Neural progenitor cell (in vitro differentiated cells): ENCODE measurements around the gene IFNAR1. TPM values are rescaled to one million over a fixed set of nuclear protein-coding genes. Genes with fewer than 3 reads are reported as not detected.
A peak's percentile ranks its signal among the peaks of the same experiment; 100 is the strongest.
"Not testable (repeated sequence)": the region's sequence is repeated elsewhere in the genome, so short reads cannot be mapped to it uniquely, and the experiment has no call there.

ENCODE experiments used
- DNase-seq: peaks from one replicate; pipeline ENCODE4 v3.0.0-alpha.2; 2016; ENCODE audit warnings: low spot score
- H2AFZ ChIP-seq: fragments of 200-600 bp; sonication (generic); replicated peaks from 2 replicates; pipeline ENCODE4 v1.6.1; 2016; ENCODE audit warnings: antibody characterized with exemption
- H3F3A ChIP-seq: fragments of 200-600 bp; sonication (generic); 2 replicates; pipeline ENCODE4 v1.6.1; 2016; ENCODE audit warnings: antibody characterized with exemption, low read depth
- H3K27ac ChIP-seq: fragments of 200-600 bp; sonication (generic); 2 replicates; pipeline ENCODE4 v1.5.1; 2016; ENCODE audit warnings: mild to moderate bottlenecking
- H3K27me3 ChIP-seq: fragments of 200-600 bp; sonication (generic); 2 replicates; pipeline ENCODE4 v1.6.1; 2016; ENCODE audit warnings: mild to moderate bottlenecking, moderate library complexity
- H3K36me3 ChIP-seq: fragments of 200-600 bp; sonication (generic); 2 replicates; pipeline ENCODE4 v1.5.1; 2016
- H3K4me1 ChIP-seq: fragments of 200-600 bp; sonication (generic); 2 replicates; pipeline ENCODE4 v1.6.1; 2016; ENCODE audit warnings: mixed run types
- H3K4me2 ChIP-seq: fragments of 200-600 bp; sonication (generic); 2 replicates; pipeline ENCODE4 v1.6.1; 2016
- H3K4me3 ChIP-seq: fragments of 200-600 bp; sonication (generic); 2 replicates; pipeline ENCODE4 v1.5.1; 2016
- H3K79me2 ChIP-seq: fragments of 200-600 bp; sonication (generic); 2 replicates; pipeline ENCODE4 v1.6.1; 2016; ENCODE audit warnings: low read depth
- H3K9ac ChIP-seq: fragments of 200-600 bp; sonication (generic); 2 replicates; pipeline ENCODE4 v1.6.1; 2016
- H3K9me3 ChIP-seq: fragments of 200-600 bp; sonication (generic); 2 replicates; pipeline ENCODE4 v1.5.1; 2016; ENCODE audit warnings: low read depth
- H4K20me1 ChIP-seq: fragments of 200-600 bp; sonication (generic); 2 replicates; pipeline ENCODE4 v1.6.1; 2016; ENCODE audit warnings: low read depth
- H3K27ac Mint-ChIP-seq: 3 replicates; pipeline ENCODE4 v1.8.0; 2021; ENCODE audit warnings: mixed read lengths
- H3K27me3 Mint-ChIP-seq: 2 replicates; pipeline ENCODE4 v1.8.0; 2022; ENCODE audit warnings: low read depth, mild to moderate bottlenecking, inconsistent platforms, moderate library complexity, mixed read lengths; ENCODE audit not compliant: insufficient read depth
- H3K36me3 Mint-ChIP-seq: 3 replicates; pipeline ENCODE4 v1.8.0; 2021; ENCODE audit warnings: mixed read lengths
- H3K4me1 Mint-ChIP-seq: 3 replicates; pipeline ENCODE4 v1.8.0; 2021; ENCODE audit warnings: mixed read lengths
- H3K4me3 Mint-ChIP-seq: 3 replicates; pipeline ENCODE4 v1.8.0; 2021; ENCODE audit warnings: mild to moderate bottlenecking, moderate library complexity, mixed read lengths
- H3K9me3 Mint-ChIP-seq: 3 replicates; pipeline ENCODE4 v1.8.0; 2020; ENCODE audit warnings: mixed read lengths
- CTCF ChIP-seq: fragments of 200-600 bp; sonication (generic); IDR thresholded peaks from 2 replicates; pipeline ENCODE4 v1.5.1; 2017; ENCODE audit warnings: antibody characterized with exemption, mild to moderate bottlenecking
- EZH2 ChIP-seq: fragments of 200-600 bp; sonication (generic); IDR thresholded peaks from 2 replicates; pipeline ENCODE4 v1.6.1; 2017; ENCODE audit warnings: antibody characterized with exemption, mild to moderate bottlenecking, moderate library complexity
- EZH2phosphoT487 ChIP-seq: fragments of 200-600 bp; sonication (generic); IDR thresholded peaks from 2 replicates; pipeline ENCODE4 v1.6.1; 2017; ENCODE audit warnings: antibody characterized with exemption
- total RNA-seq: library from RNA; depleted of rRNA; stranded (reverse); fragments of >200 nt; gene quantifications from 2 replicates; pipeline ENCODE4 v1.2.3, GENCODE V29; 2015; ENCODE audit warnings: low replicate concordance

The IFNAR1 gene
- total RNA-seq, 1 donor from 2014 or later = 9.5 TPM

GRCh38 chr21:33360281-33360680, 35.5 kb downstream of the IFNAR1 start:
- no peak for DNase-seq
- H3K9ac ChIP-seq = no peak overlapping the region
- no peaks in the 10 kb centered on the region for H3K79me2 ChIP-seq
- H3F3A ChIP-seq = peaks cover 18% of the 10 kb centered on the region
- no peaks in the 10 kb centered on the region for H3K9me3 ChIP-seq
- Mint-ChIP-seq H3K27ac (no peak overlapping the region), H3K27me3 (peaks cover 2% of the 10 kb centered on the region), H3K4me1 (peaks cover 6% of the 10 kb centered on the region), H3K9me3 (no peaks in the 10 kb centered on the region), H3K36me3 (peaks cover 12% of the 10 kb centered on the region), H3K4me3 (no peak overlapping the region)
- peaks cover 2% of the 10 kb centered on the region for H3K36me3 ChIP-seq
- H3K27me3 ChIP-seq = no peaks in the 10 kb centered on the region
- no peaks in the 10 kb centered on the region for H4K20me1 ChIP-seq
- H3K4me3 ChIP-seq = no peak overlapping the region
- TF ChIP-seq EZH2 = no peak
- TF ChIP-seq CTCF = no peak
- no peak for TF ChIP-seq EZH2phosphoT487
- no peak overlapping the region for H2AFZ ChIP-seq
- H3K4me2 ChIP-seq = no peak overlapping the region
- no peaks in the 10 kb centered on the region for H3K4me1 ChIP-seq
- H3K27ac ChIP-seq = no peak overlapping the region

GRCh38 chr21:33360881-33361602, 36.3 kb downstream of the IFNAR1 start:
- H3K9me3 Mint-ChIP-seq = peaks cover 2% of the 10 kb centered on the region
- peak overlapping the region; percentile 61 for H3K4me3 Mint-ChIP-seq
- H3K4me1 ChIP-seq = no peaks in the 10 kb centered on the region
- H3K9ac ChIP-seq = no peak overlapping the region
- H3K9me3 ChIP-seq = no peaks in the 10 kb centered on the region
- peaks cover 8% of the 10 kb centered on the region for H3K36me3 Mint-ChIP-seq
- H3K36me3 ChIP-seq = no peaks in the 10 kb centered on the region
- peaks cover 2% of the 10 kb centered on the region for H3K27me3 Mint-ChIP-seq
- no peaks in the 10 kb centered on the region for H4K20me1 ChIP-seq
- H3K79me2 ChIP-seq = no peaks in the 10 kb centered on the region
- peaks cover 18% of the 10 kb centered on the region for H3F3A ChIP-seq
- peak; percentile 78 for DNase-seq
- peak overlapping the region; percentile 39 for H3K4me3 ChIP-seq
- H3K27me3 ChIP-seq = no peaks in the 10 kb centered on the region
- H2AFZ ChIP-seq = no peak overlapping the region
- TF ChIP-seq EZH2 (peak; percentile 39), EZH2phosphoT487 (no peak), CTCF (peak; percentile 91)
- H3K27ac Mint-ChIP-seq = no peak overlapping the region
- peaks cover 6% of the 10 kb centered on the region for H3K4me1 Mint-ChIP-seq
- H3K27ac ChIP-seq = no peak overlapping the region
- H3K4me2 ChIP-seq = peak overlapping the region; percentile 74

GRCh38 chr21:33362044-33362555, 37.3 kb downstream of the IFNAR1 start:
- Histone ChIP-seq H4K20me1 (no peaks in the 10 kb centered on the region), H3K9me3 (no peaks in the 10 kb centered on the region), H3K4me1 (no peaks in the 10 kb centered on the region), H3K79me2 (no peaks in the 10 kb centered on the region), H3K4me3 (peak overlapping the region; percentile 39), H3K9ac (no peak overlapping the region), H3K4me2 (peak overlapping the region; percentile 74), H3K27ac (no peak overlapping the region), H3K27me3 (no peaks in the 10 kb centered on the region), H2AFZ (peak overlapping the region; percentile 76), H3F3A (peaks cover 18% of the 10 kb centered on the region), H3K36me3 (no peaks in the 10 kb centered on the region)
- peak; percentile 62 for DNase-seq
- no peaks in the 10 kb centered on the region for H3K36me3 Mint-ChIP-seq
- TF ChIP-seq EZH2phosphoT487 (no peak), EZH2 (no peak), CTCF (no peak)
- no peaks in the 10 kb centered on the region for H3K27me3 Mint-ChIP-seq
- H3K27ac Mint-ChIP-seq = no peak overlapping the region
- H3K4me1 Mint-ChIP-seq = peaks cover 6% of the 10 kb centered on the region
- H3K9me3 Mint-ChIP-seq = peaks cover 9% of the 10 kb centered on the region
- H3K4me3 Mint-ChIP-seq = no peak overlapping the region

GRCh38 chr21:33363911-33364609, 39.3 kb downstream of the IFNAR1 start:
- not testable (repeated sequence) for H3K79me2 ChIP-seq, H3K4me3 ChIP-seq, DNase-seq, H3K36me3 Mint-ChIP-seq, H3K4me1 Mint-ChIP-seq, H3K27ac ChIP-seq, H3K9me3 ChIP-seq, H3K4me3 Mint-ChIP-seq, H3K27me3 ChIP-seq, H4K20me1 ChIP-seq, H3K4me1 ChIP-seq, H3K9ac ChIP-seq, H3K36me3 ChIP-seq, H2AFZ ChIP-seq, H3K4me2 ChIP-seq, H3K27ac Mint-ChIP-seq, H3K27me3 Mint-ChIP-seq
- peaks cover 24% of the 10 kb centered on the region for H3K9me3 Mint-ChIP-seq
- peaks cover 18% of the 10 kb centered on the region for H3F3A ChIP-seq
